Psoas muscle (tissue), 8 donors: ENCODE measurements around the gene RAB7B. TPM values are rescaled to one million over a fixed set of nuclear protein-coding genes. Genes with fewer than 3 reads are reported as not detected.

Experiments
- ATAC-seq, 4 donors: fragments of 200-7000 bp; cut with Tn5 transposase; one replicate each; pipeline ENCODE4 v1.9.1; 2020; ENCODE audit warnings: moderate library complexity in 3 of 4, mild to moderate bottlenecking in 2 of 4
- DNase-seq, 2 donors: peaks; one replicate each; pipeline ENCODE4 v3.0.0-alpha.2; 2020
- H3K27ac ChIP-seq: fragments of 200-600 bp; one replicate; pipeline ENCODE4 v1.8.0; 2022
- H3K27me3 ChIP-seq, 3 donors: fragments of 200-600 bp in 1 of 3; one replicate each; pipeline versions ENCODE4 v1.6.1 to v1.8.0; 2013 to 2022; ENCODE audit warnings: low read length in 2 of 3, mild to moderate bottlenecking in 2 of 3, moderate library complexity in 1 of 3; ENCODE audit not compliant: insufficient read depth in 3 of 3
- H3K36me3 ChIP-seq, 2 donors: fragments of 200-600 bp in 1 of 2; one replicate each; pipeline versions ENCODE4 v1.6.1 to v1.8.0; 2013 to 2022; ENCODE audit warnings: low read depth in 1 of 2, mild to moderate bottlenecking in 1 of 2, moderate library complexity in 1 of 2; ENCODE audit not compliant: insufficient read depth in 1 of 2
- H3K4me1 ChIP-seq: fragments of 200-600 bp; one replicate; pipeline ENCODE4 v1.8.0; 2022
- H3K4me3 ChIP-seq: fragments of 200-600 bp; one replicate; pipeline ENCODE4 v1.8.0; 2022; ENCODE audit warnings: mild to moderate bottlenecking
- H3K9me3 ChIP-seq: fragments of 200-600 bp; one replicate; pipeline ENCODE4 v1.8.0; 2022
- CTCF ChIP-seq: fragments of 200-600 bp; IDR thresholded peaks from one replicate; pipeline ENCODE4 v1.8.0; 2022; ENCODE audit warnings: antibody characterized with exemption
- WGBS, 3 donors: extraction: QIAGEN DNeasy Blood & Tissue Kit; methylation state at CpG; one replicate each; pipeline versions ENCODE4 v1.1.6 to v1.1.7; 2013; 5-methylcytosine and 5-hydroxymethylcytosine counted together
- intact Hi-C, 2 donors: fragments of 100-400 bp; cut with DNase I; formaldehyde crosslinking; loops; one replicate each; pipeline versions ENCODE4 v1.11.0 to v1.14.2; 2022
- polyA plus RNA-seq, 3 donors: library from polyadenylated mRNA; stranded (reverse); fragments of 200-250 nt; gene quantifications; one replicate each; pipeline ENCODE4 v1.2.3, GENCODE V29; 2013
- total RNA-seq, 4 donors: library from RNA; stranded (reverse); fragmentation: NEBNext Ultra II Directional in 2 of 4; extraction: Animal tissue kit (Norgen Biotek cat#: 25700) in 2 of 4; gene quantifications; one replicate each; pipeline versions ENCODE4 v1.2.1 to v1.2.4, GENCODE V29; 2021 to 2023
- donor health status: healthy with polysubstance abuse.
- donor health status: DM: no; HTN: no; CAD: no; lungs with moderate emphysema.
- donor health status: Bipolar disorder and iron deficiency.
- donor health status: healthy.
- donor health status: DM: yes; HTN: yes; CAD: no.
- donor health status: DM: no; HTN: no; CAD: no.
- donor health status: DM: no; HTN: no; CAD: no.
- donor health status: DM: yes; HTN: yes; CAD: no.

RAB7B gene
- total and polyA plus RNA-seq, 7 donors: 0.17 to 1.2 (median 0.34) TPM

- intact Hi-C loops: loop anchor here in 1 of 2 donors (5.0 kb wide), 1 partner anchor 51 kb away; no protein-coding TSS in a partner anchor
- H3K4me3 ChIP-seq: no peak overlapping the region
Observed at GRCh38 chr1:206021008-206021625, 17.9 kb upstream of the RAB7B start.

GRCh38 chr1:206020393-206021007 is 17.3 kb upstream of the RAB7B start:
- Histone ChIP-seq H3K9me3 (no peaks in the 10 kb centered on the region), H3K4me3 (no peak overlapping the region), H3K4me1 (no peaks in the 10 kb centered on the region), H3K27me3 (no peaks in the 10 kb centered on the region), H3K36me3 (no peaks in the 10 kb centered on the region), H3K27ac (no peak overlapping the region)
- intact Hi-C loops: loop anchor here in 1 of 2 donors (5.0 kb wide), 1 partner anchor 52 kb away; no protein-coding TSS in a partner anchor
- no peak for DNase-seq
- TF ChIP-seq CTCF: no peak
- no peak for ATAC-seq
- WGBS, 3 donors: 84 to 88% (median 85%) methylated on average over 4 of the region's 4 CpGs

More at GRCh38 chr1:206021008-206021625, 17.9 kb upstream of the RAB7B start:
- H3K36me3 ChIP-seq: no peaks in the 10 kb centered on the region
- H3K27ac ChIP-seq: no peak overlapping the region
- no peak for TF ChIP-seq CTCF
- no peak for ATAC-seq
- no peak for DNase-seq
- no peaks in the 10 kb centered on the region for H3K9me3 ChIP-seq
- WGBS, 3 donors: 93 to 94% (median 94%) methylated on average over 9 of the region's 9 CpGs
- no peaks in the 10 kb centered on the region for H3K4me1 ChIP-seq
- H3K27me3 ChIP-seq: no peaks in the 10 kb centered on the region

- H3K4me3 ChIP-seq: no peak overlapping the region
- no peak overlapping the region for H3K27ac ChIP-seq
- no peaks in the 10 kb centered on the region for H3K9me3 ChIP-seq
- ATAC-seq: no peak
- no peaks in the 10 kb centered on the region for H3K36me3 ChIP-seq
- intact Hi-C loops: no loop called here
- 59 to 77% (median 68%) methylated on average over 1 of the region's 1 CpG for WGBS, 3 donors
- DNase-seq: no peak
- H3K27me3 ChIP-seq: no peaks in the 10 kb centered on the region
- TF ChIP-seq CTCF: no peak
- H3K4me1 ChIP-seq: no peaks in the 10 kb centered on the region
Observed at GRCh38 chr1:206015071-206015470, 11.9 kb upstream of the RAB7B start.

- Histone ChIP-seq H3K36me3 (no peaks in the 10 kb centered on the region), H3K27me3 (no peaks in the 10 kb centered on the region), H3K4me3 (no peak overlapping the region), H3K9me3 (no peaks in the 10 kb centered on the region), H3K27ac (no peak overlapping the region), H3K4me1 (no peaks in the 10 kb centered on the region)
- intact Hi-C loops: no loop called here
- DNase-seq (no peak), ATAC-seq (no peak)
- no peak for TF ChIP-seq CTCF
- WGBS, 3 donors: 74 to 90% (median 84%) methylated on average over 5 of the region's 5 CpGs
Observed at GRCh38 chr1:206014601-206015000, 11.4 kb upstream of the RAB7B start.
